Globus pallidus (tissue), 1 donor: ENCODE data around the gene UCMA.

Experiments used
- DNase-seq: peaks from one replicate; pipeline ENCODE4 v3.0.0-alpha.2; 2015; ENCODE audit warnings: low spot score

UCMA gene

DNA sequence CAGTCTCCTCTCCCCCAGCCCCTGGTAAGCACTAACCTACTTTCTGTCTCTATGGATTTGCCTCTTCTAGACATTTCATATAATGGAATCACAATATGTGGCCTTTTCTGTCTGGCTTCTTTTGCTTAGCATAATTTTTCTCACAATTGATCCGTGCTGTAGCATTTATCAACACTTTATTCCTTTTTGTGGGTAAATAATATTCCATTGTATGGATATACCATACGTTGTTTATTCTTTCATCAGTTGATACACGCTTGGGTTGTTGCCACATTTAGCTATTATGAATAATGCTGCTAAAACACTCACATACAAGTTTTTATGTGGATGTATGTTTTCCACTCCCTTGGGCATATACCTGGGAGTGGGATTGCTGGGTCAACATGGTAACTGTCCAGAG is 47.0 kb downstream of the UCMA start:
- no peak for DNase-seq

DNA sequence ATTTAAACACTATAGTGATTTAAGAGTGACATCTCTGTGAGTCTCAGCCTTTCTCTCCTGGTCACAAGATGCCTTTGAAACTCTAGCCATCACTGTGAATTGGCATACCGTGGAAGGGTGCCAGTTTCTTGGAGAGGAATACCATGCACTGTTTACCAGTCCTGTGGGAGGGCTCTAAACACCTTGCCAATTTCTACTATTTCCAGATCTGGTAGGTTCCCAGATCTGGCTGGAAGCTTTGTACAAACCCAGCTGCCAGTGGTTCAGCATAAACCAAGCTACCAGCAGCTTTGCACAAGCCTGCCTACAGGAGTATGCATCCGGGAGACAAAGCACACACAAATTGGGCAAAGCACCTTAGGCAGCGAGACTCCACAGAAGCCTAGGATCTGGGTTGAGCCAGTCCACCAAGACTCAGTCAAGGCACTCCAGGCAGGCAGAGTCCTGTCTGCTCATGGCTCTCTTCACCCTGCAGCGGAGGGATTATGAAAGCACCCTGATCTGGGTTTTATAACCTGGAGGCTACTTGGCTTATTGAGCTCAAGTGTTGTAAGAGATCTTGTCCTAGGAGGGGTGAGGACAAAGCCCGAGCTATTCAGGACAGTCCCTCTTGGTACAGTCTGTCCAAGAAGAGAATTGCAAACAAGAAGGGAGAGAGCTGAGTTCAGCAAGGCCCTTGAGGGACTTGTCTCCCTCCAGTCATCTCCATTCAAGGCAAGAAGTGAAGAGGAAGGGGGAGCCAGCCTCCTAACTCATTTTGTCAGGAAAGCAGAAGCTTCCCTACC is 49.3 kb downstream of the UCMA start:
- DNase-seq, result no peak

DNA sequence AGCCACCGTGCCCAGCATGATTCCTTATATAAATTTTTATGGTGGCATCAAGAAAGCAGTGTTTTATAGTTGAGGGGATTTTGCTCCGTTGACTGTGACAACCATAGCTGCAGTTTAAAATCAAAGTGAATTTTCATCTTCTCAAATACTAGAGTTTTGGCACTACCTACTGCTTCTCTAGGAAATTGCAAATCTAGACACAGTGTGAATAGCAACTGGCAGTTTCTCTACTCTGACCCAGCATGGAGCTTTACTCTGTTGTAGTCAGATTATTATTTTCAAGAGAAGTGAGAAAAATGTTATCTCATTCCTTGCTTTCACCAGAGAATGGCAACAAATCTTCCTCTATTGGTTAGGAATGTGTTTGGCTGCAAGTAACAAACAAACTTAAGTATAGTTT is 49.9 kb downstream of the UCMA start:
- no peak for DNase-seq

DNA sequence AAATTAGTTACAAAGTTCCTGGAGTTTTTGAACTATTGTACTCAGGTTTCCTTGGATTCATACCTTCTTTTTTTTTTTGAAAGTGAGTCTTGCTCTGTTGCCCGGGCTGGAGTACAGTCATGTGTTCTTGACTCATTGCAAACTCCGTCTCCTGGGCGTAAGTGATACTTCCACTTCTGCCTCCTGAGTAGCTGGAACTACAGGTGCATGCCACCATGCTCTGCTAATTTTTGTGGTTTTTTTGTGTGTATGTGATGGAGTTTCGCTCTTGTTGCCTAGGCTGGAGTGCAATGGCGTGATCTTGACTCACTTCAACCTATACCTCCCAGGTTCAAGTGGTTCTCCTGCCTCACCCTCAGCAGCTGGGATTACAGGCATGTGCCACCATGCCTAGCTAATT is 50.5 kb downstream of the UCMA start:
- DNase-seq, result no peak

DNA sequence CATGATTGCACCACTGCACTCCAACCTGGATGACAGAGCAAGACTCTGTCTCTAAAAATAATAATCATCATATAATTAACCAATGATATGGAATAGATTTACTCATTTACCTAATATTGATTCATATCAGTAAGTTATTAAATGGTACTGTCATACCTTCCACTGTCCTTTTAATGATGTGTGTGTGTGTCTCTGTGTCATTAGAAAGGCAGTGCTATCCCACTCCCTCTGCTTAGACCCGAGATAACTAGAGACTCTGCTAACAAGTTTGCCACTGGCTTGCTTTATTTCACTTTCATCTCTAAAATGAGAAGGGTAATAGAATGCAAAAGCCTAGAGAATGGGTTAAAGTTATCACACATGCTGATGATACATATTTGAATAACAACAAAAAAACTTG is 51.8 kb downstream of the UCMA start:
- no peak for DNase-seq

DNA sequence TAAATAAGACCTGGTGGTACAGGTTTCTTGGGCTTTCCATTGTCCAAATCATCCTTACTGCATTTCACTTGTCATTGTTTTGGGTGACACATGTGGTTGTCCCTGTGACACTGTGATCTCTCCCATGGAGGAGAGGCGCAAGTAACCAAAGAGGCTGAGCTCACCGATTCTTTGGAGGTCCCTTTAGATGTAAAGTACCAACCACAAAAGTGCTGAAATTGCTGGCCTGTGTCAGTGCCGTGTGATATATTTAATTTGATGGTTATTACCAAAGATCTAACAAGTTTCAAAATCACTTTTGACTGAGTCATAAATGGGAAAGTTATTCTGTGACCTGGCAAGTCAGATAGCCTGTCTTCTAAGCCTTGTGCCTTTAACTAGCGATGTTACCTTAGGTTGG is 53.4 kb downstream of the UCMA start:
- DNase-seq, result no peak

DNA sequence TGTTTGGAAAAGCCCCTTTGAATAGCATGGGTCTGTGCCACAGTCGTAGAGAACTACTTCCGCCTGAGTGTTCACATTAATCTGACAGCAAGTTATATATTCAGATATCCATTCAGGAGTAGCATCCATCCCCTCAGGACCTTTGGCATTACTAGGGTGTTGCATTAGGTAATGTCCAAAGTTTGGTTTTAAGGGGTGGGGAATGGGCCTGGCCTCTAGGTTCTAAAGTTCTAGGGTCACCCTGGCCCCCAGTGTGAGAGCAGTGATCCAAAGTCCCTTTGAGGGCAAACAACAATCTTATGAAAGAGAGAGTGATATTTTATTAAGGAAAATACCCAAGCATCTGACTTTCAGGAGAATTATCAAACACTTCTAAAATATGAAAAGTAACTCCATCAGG is 60.6 kb downstream of the UCMA start:
- DNase-seq, result no peak
